Coronary artery (tissue), 2 donors: ENCODE results near the gene TPST1.
"Not testable (repeated sequence)": the region's sequence is repeated elsewhere in the genome, so short reads cannot be mapped to it uniquely, and the experiment has no call there.

Experiments
- DNase-seq: peaks from one replicate; pipeline ENCODE4 v3.0.0-alpha.2; 2017; ENCODE audit warnings: low spot score
- H3K27ac ChIP-seq, 2 donors: fragments of 200-600 bp; sonication (generic); one replicate each; pipeline ENCODE4 v1.5.1; 2016 to 2019
- H3K4me3 ChIP-seq: fragments of 200-600 bp; sonication (generic); 2 replicates; pipeline ENCODE4 v1.5.1; 2016; ENCODE audit warnings: mild to moderate bottlenecking, moderate library complexity
- CTCF ChIP-seq: fragments of 200-600 bp; sonication (generic); IDR thresholded peaks from one replicate; pipeline ENCODE4 v1.5.1; 2019; ENCODE audit warnings: antibody characterized with exemption

TPST1 gene

GRCh38 chr7:66219805-66220204 lies 14.7 kb downstream of the TPST1 start:
- no peak for TF ChIP-seq CTCF
- DNase-seq = no peak
- no peak overlapping the region for H3K27ac ChIP-seq
- no peak overlapping the region for H3K4me3 ChIP-seq

GRCh38 chr7:66221442-66221841 lies 16.3 kb downstream of the TPST1 start:
- DNase-seq = no peak
- no peak for TF ChIP-seq CTCF
- H3K4me3 ChIP-seq = no peak overlapping the region
- no peak overlapping the region for H3K27ac ChIP-seq

GRCh38 chr7:66227808-66228207 lies 22.7 kb downstream of the TPST1 start:
- H3K4me3 ChIP-seq = no peak overlapping the region
- TF ChIP-seq CTCF = no peak
- no peak for DNase-seq

GRCh38 chr7:66231326-66232216 lies 26.4 kb downstream of the TPST1 start:
- H3K4me3 ChIP-seq, H3K27ac ChIP-seq, DNase-seq: not testable (repeated sequence)

More at GRCh38 chr7:66227808-66228207, 22.7 kb downstream of the TPST1 start:
- no peak overlapping the region for H3K27ac ChIP-seq

DNA sequence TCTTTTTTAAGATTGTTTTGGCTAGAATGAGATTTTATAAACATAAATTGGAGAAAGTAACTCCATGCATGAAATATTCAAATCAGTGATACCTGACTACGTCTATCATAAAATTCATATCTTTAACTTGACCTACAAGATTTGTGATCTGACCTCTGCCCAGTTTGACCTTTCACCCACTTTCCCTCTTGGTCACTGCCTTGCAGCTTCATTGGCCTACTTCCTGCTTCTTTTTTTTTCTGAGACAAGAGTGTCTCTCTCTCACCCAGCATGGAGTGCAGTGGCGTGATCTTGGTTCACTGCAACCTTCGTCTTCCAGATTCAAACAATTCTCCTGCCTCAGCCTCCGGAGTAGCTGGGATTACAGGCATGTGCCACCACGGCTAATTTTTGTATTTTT lies 28.5 kb downstream of the TPST1 start:
- no peak overlapping the region for H3K27ac ChIP-seq
- no peak for DNase-seq
- TF ChIP-seq CTCF = no peak
- no peak overlapping the region for H3K4me3 ChIP-seq

DNA sequence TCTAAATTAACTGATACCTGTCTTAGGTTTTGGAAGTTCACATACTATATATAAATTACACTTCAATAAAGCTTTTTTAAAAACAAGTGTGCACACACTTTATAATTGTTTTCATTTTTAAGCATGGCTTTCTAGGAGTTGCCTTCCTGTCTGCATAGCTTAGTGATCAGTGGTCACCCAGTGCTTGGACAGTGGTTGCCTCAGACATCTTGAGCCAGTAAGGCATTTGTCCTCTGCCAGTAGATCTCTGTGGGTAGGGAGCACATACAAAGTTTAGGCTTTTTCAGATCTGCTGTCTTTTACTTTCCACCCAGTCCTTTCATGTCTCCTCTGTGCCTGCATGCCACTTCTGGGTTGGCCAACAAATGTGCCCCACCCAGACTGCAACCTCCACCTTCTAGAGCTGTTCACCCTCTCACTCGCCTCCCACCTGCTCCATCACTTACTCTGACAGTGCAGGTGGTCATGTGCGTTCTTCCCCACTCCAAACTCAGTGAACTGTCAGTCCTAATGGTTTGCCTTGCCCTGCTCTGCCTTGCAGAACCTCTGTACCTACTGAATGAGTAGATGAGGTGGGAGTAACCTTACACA lies 31.7 kb downstream of the TPST1 start:
- DNase-seq = no peak
- TF ChIP-seq CTCF = no peak
- Histone ChIP-seq H3K4me3 (no peak overlapping the region), H3K27ac (no peak overlapping the region)

GRCh38 chr7:66237906-66238772 lies 33.0 kb downstream of the TPST1 start:
- no peak for DNase-seq
- Histone ChIP-seq H3K4me3 (no peak overlapping the region), H3K27ac (no peak overlapping the region)
- no peak for TF ChIP-seq CTCF
